Activated CD4-positive, alpha-beta T cell treated with anti-CD3 and anti-CD28 coated beads, Interleukin-2, amount 50 U/mL, for 16 hours (primary cell): Measurements from ENCODE around the gene MT3.

ENCODE experiments used
- DNase-seq: peaks from one replicate; pipeline ENCODE4 v3.0.0-alpha.2; 2020

MT3 gene

DNA sequence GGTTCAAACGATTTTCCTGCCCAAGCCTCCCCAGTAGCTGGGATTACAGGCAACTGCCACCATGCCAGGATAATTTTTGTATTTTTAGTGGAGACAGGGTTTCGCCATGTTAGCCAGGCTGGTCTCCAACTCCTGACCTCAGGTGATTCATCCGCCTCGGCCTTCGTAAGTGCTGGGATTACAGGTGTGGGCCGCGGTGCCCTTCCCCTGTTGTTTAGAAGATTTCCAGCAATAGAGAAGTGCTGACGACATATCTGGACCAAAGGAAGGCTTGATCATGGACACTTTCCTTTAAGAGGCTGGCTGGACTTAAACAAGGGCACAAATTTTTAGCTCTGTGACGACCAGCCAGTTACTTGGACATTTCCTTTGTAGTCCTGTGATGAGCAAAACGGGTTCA is 41.9 kb downstream of the MT3 start:
- DNase-seq, result no peak

- DNase-seq, result no peak
Observed at GRCh38 chr16:56631832-56632155, 42.5 kb downstream of the MT3 start.

GRCh38 chr16:56632156-56632847 is 43.0 kb downstream of the MT3 start, which contains the start of gene MT1M:
TSS of gene MT1M (plus strand) at chr16:56632659. CDS start at chr16:56632732, 73 bp downstream.
- DNase-seq, result no peak

GRCh38 chr16:56632848-56633365 is 43.6 kb downstream of the MT3 start:
- DNase-seq, result no peak

DNA sequence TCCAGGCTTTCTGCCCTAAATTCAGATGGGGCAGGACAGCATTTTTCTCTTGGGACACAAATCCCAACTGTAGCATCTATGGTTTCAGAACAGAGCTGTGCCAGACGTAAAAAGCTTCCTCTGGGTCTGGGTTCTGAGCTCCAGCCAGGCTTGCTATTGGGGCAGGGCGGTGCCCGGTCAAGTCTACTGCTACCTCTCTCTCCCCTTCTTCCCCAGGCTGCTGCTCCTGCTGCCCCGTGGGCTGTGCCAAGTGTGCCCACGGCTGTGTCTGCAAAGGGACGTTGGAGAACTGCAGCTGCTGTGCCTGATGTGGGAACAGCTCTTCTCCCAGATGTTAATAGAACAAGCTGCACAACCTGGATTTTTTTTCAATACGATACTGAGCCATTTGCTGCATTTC is 44.2 kb downstream of the MT3 start:
- DNase-seq, result no peak

DNA sequence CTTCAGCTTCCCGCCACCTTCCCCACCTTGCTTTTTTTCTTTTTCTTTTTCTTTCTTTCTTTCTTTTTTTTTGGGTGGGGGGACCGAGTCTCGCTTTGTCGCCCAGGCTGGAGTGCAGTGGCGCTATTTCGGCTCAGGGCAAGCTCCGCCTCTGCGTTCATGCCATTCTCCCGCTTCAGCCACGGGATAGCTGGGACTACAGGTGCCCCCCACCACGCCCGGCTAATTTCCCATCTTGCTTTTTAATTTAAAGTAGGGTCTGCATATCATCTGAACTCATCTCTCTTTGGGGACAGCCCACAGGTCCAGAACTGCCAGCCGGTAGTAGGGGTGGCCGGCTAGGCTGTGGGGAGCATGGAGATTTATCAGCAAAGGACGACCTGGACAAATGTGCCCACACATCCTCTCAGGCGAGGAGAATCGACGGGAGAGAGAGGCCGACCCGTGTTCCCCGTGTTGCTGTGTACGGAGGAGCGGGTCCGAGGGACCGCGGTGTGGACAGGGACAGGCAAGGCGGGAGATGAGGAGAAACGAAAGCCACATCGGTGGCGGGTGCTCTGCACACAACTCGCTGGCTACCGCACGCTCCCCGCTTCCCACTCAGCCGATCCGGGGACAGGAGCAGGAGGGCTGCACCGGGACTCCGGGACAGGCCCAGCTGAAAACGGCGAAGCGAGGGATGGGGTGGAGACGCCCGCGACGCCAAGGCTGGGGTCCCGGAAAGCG is 45.5 kb downstream of the MT3 start:
- no peak for DNase-seq

- DNase-seq, result no peak
Observed at GRCh38 chr16:56635441-56635967, 46.2 kb downstream of the MT3 start.

DNA sequence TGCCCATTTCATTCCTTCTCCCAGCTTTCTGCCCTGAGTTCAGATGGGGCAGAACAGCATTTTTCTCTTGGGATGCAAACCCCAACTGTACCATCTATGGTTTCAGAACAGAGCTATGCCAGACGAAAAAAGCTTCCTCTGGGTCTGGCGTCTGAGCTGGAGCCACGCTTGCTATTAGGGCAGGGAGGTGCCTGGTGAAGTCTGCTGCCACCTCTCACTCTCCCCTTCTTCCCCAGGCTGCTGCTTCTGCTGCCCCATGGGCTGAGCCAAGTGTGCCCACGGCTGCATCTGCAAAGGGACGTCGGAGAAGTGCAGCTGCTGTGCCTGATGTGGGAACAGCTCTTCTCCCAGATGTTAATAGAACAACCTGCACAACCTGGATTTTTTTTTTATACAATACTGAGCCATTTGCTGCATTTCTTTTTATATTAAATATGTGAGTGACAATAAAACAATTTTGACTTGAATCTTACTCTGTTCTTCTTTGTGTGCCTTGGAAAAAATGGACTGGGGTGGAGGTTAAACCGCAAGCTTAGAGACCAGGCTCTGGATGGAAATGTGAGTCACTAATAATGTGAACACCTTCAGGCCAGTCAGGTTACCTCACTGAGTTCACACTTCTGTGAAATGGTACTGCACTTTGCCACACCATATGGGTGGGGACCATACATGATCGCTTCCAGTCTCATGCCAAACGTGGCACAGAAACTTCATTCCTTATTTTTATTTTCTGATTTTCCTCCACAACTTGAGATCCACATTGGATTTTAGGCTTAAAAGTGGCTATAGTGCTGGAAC is 47.5 kb downstream of the MT3 start:
- DNase-seq, result no peak

GRCh38 chr16:56637814-56638750 is 48.8 kb downstream of the MT3 start, which contains the start of gene MT1A:
TSS of gene MT1A (plus strand) at chr16:56638666. CDS start at chr16:56638739, 73 bp downstream.
- no peak for DNase-seq

DNA sequence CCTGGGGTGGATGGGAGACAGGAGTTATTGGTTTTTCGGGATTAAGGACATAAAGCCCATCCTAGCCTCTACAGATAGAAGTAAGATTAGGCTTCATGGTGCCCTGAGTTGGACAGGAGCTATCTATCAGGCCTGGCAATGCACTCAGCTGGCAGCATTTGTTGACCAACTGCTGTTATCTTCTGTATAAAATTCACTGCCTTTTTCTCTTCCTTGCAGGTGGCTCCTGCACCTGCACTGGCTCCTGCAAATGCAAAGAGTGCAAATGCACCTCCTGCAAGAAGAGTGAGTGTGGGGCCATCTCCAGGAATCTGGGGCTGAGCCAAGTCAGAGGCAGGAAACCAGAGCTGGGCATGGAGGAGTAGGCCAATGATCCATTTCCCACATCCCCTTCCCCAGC is 49.7 kb downstream of the MT3 start:
- DNase-seq, result no peak

- DNase-seq, result no peak
Observed at GRCh38 chr16:56640076-56640475, 50.7 kb downstream of the MT3 start.
